HG03060 (cell line): ENCODE results near the gene CYP27C1.
"Not testable (repeated sequence)": the region's sequence is repeated elsewhere in the genome, so short reads cannot be mapped to it uniquely, and the experiment has no call there.

ENCODE experiments used
- ATAC-seq: cut with Tn5 transposase; IDR thresholded peaks from one replicate; pipeline ENCODE4 v1.9.1; 2021; ENCODE audit warnings: low read depth, moderate number of reproducible peaks; ENCODE audit not compliant: unreplicated experiment

The CYP27C1 gene

DNA sequence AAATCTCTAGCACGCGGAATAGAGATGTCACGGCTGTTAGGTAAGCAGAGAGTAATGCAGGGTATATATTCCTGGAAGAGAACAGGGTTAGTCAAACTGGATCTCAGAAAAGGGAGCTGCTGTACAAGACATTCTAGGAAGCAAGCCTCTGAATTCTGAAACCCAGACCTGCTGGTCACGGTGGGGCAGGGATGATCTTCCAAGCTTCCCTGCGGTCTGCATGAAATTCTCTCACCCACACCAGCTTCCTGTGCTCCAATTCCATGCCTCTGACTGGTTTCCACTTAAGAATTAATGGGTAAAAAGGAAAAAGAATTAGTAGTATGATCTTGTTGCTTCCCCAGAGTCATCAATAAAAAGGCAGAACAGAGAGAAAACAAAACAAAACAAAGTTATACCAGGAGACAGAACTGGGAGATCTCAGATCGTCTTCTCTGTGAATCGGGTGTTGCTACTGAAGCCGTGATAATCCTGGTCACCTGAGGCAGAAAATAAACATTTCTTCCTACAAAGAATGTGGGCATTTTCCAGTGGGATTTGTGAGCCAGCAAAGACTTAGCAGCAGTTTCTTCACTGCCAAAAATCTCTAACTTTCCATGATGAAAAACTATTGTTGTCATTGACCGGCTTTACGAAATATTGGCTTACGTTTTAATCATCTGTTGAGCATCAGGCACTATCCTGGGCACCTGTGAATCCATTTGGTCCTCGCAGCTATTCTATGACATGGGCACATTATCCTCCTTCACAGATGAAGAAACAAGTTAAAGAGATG is 5.3 kb upstream of the CYP27C1 start:
- ATAC-seq, result no peak

- ATAC-seq, result not testable (repeated sequence)
Observed at GRCh38 chr2:127224135-127224534, 4.0 kb upstream of the CYP27C1 start.

DNA sequence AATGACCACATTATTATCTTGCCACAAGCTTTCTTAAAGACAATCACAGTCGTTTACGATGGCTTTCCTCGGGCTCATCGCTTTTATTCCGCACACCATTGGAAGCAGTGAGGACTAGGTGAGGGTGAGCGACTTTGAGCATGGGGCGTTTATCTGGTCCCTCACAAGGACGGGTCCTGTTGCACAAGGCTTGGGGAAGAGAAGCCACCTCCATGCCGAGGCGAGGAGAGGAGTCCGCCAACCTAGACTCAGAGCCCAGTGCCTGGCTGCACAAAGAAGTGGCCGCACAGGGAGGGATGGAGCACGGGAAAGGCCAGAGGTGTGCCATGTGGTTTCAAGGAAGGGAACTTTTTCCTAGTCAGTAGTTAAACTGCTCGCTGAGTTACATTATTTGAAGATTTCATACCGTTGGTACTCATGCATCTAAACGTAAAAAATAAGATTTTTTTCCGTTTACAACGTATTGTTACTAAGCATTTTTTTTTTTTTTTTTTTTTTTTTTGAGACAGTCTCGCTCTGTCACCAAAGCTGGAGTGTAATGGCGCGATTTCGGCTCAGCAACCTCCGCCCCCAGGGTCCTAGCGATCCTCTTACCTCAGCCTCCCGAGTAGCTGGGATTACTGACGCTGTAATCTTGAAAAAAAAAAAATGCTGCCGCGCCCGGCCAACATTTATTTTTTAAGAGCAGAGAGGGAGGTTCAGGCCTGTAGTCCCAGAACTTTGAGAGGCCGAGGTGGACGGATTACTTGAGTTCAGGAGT is 849 bp upstream of the CYP27C1 start:
- ATAC-seq, result no peak

DNA sequence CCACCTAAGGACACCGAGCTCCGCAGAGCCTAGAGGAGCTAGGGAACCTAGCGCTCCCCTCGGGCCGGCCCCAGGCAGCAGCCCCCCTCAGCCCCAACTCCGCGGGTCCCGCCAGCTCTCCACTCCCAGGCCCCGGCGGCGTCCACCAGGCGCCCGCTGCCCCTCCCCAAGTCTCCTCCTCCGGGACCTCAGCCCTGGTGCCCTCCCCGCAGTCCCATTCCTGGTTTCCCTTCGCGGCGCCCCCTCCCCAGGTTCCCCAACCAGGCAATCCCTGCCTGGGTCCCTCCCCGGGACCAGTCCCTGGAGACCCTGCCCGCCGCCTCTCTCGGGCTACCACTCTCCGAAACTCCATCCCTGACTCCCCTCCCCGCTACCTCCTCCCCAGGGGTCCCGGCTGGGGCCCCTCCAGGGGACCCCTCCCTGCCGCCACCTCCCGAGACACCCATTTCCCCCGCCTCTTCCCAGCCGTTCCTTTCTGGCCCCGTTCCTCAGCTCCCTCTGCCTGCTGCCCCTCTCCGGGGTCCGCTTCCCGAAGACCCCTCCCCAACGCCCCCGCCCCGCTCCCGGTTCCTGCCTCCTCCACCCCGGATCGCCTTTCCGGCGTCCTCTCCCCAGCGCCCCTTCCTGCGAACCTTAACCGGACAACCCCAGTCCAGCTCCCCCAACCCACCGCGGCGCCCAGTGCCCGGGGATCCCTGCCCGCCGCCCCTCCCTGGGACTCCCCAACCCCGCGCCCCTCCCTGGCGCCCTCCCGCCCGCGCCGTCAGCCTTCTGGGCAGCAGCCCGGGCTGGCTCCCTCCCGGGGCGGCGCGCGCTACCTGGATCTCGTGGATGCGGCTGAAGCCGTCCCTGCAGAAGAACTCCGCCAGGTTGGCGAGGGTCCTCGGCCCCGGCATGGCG is 678 bp downstream of the CYP27C1 start:
- no peak for ATAC-seq

DNA sequence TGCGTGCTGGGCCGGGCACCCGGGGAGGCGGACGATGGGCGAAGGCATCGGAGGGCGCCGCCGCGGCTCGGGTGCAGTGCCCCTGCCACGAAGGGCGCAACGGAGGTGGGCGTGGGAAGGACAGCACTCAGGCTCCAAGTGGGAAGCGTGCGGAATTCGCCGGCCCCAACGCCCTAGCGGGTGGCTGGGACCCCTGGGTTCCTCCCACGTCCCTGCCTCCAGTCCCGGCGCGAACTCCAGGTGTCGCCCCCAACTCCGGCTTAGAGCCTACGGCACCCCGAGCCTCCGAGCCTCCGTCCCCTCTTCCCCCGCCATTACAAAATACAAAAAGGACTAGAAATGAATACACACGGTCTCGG is 1.3 kb downstream of the CYP27C1 start:
- no peak for ATAC-seq

- ATAC-seq, result no peak
Observed at GRCh38 chr2:127217470-127218325, 2.4 kb downstream of the CYP27C1 start.

DNA sequence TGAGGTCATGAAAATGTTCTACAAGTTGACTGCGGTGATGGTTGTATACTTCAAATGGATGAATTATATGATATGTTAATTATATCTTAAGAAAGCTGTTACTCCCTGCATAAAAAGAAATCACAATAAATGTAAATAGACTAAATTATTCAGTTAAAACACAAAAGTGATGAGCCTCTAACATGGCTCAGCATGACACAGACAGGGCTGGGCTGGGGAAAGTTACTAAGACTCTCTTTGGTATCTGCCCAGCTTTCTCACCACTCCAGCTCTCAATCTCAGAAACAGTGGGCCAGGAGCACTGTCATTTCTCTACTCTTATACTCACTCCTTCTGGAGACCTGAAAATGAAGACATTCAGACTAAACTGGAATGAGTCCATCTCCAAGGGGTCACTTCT is 3.5 kb downstream of the CYP27C1 start:
- no peak for ATAC-seq

- no peak for ATAC-seq
Observed at GRCh38 chr2:127216095-127216494, 4.0 kb downstream of the CYP27C1 start.

- not testable (repeated sequence) for ATAC-seq
Observed at GRCh38 chr2:127214201-127214600, 5.9 kb downstream of the CYP27C1 start.

- no peak for ATAC-seq
Observed at GRCh38 chr2:127208313-127208712, 11.8 kb downstream of the CYP27C1 start.

- no peak for ATAC-seq
Observed at GRCh38 chr2:127205218-127206125, 14.6 kb downstream of the CYP27C1 start.

- no peak for ATAC-seq
Observed at GRCh38 chr2:127201452-127201851, 18.6 kb downstream of the CYP27C1 start.

GRCh38 chr2:127200962-127201361 is 19.1 kb downstream of the CYP27C1 start:
- ATAC-seq, result no peak

DNA sequence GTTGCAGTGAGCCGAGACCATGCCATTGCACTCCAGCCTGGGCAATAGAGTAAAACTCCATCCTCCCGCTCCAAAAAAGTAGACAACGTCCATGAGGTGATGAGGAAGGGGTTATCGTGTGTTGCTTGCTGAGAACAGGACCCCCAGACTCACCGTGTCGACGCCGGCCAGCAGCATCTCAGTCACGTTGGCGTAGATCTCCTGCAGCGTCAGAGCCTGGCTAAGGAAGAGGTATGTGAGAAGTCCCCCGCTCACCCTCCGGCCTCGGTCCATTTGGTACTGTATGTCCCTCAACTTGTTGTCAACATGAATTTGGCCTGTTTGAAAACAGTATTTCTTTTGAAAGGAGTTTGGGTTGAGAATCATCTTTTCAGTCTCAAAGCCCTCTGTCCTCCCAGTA is 20.9 kb downstream of the CYP27C1 start:
- no peak for ATAC-seq

DNA sequence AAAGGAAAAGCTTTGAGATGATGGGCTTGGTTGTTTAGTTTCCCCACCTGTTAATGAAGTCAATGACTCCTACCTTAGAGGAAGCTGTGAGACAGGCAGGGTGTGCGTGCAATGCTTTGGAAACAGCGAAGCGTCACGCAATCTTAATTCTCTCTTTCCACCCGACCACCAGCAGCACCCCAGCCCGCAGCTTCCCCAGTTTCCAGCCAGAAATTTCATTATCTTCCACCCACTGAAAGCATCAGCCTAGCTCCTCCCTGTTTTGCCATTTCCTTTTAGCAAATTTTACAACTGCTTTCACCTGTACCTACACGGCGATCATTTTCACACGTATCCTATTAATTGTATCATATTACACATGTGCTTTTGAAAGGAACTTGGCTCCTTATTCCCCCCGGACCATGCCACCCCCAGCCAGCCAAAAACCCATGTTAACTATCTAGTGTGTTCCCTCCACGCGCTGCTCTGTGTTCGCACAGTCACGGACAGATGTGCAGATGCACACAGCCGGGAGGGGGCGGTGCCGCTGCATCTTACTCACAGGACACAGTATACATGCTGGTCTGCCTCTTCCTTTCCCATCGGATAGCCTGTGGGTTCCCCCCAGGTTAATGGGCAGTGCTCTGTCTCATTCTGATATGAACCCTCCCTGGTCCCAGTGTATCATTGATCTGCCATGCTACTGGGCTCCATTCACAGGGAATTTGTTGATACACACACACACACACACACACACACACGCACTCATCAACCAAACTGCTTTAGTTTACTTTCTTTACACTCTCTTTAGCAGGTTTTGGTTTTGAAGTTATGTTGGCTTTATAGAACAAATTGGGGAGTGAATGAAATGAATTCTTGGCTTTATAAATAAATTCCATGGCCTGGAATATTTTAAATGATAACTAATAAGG is 22.4 kb downstream of the CYP27C1 start:
- ATAC-seq, result no peak

GRCh38 chr2:127196998-127197397 is 23.1 kb downstream of the CYP27C1 start:
- no peak for ATAC-seq

GRCh38 chr2:127196549-127196948 is 23.6 kb downstream of the CYP27C1 start:
- no peak for ATAC-seq
